Caco-2 (cell line): ENCODE data around the gene PGGT1B. TPM values are rescaled to one million over a fixed set of nuclear protein-coding genes. Genes with fewer than 3 reads are reported as not detected.

ENCODE experiments used
- BruUV-seq: library from RNA; stranded (reverse); fragments of 400-500 nt; replicated peaks from 2 replicates; lab custom pipeline; 2021; lab: Mats Ljungman, UMichigan
- CTCF ChIA-PET: fragments of 300-600 bp; sonication (Branson Sonifier 250); formaldehyde crosslinking; loops from one replicate; lab custom pipeline; 2022; ENCODE audit warnings: antibody characterized with exemption; lab: Charles Lee
- POLR2A ChIA-PET: fragments of 300-600 bp; sonication (Branson Sonifier 250); formaldehyde crosslinking; loops from one replicate; lab custom pipeline; 2022; ENCODE audit warnings: antibody characterized with exemption; lab: Charles Lee
- DNase-seq, 2 experiments: peaks; one replicate each; pipeline versions ENCODE4 v3.0.0 to v3.0.0-alpha.2; 2020 to 2022
- H3K27me3 ChIP-seq: replicated peaks from 2 replicates; pipeline ENCODE4 v1.6.0; 2011; ENCODE audit warnings: low read length; ENCODE audit not compliant: control insufficient read depth, insufficient read depth
- H3K36me3 ChIP-seq: 2 replicates; pipeline ENCODE4 v1.5.1; 2011; ENCODE audit warnings: low read length; ENCODE audit not compliant: control insufficient read depth, insufficient read depth
- H3K4me1 ChIP-seq: fragments of 250-450 bp; sonication (Bioruptor Pico); 2 replicates; pipeline ENCODE4 v1.5.1; 2020; ENCODE audit warnings: mild to moderate bottlenecking
- H3K4me3 ChIP-seq: 2 replicates; pipeline ENCODE4 v1.5.1; 2011; ENCODE audit warnings: low read depth, mild to moderate bottlenecking, control low read depth, low read length
- H3K9me3 ChIP-seq: fragments of 250-450 bp; sonication (Bioruptor Pico); 2 replicates; pipeline ENCODE4 v1.5.1; 2020; ENCODE audit warnings: mild to moderate bottlenecking, moderate library complexity
- H3K27ac Mint-ChIP-seq: one replicate; pipeline ENCODE4 v1.8.0; 2022; ENCODE audit warnings: mixed read lengths; ENCODE audit not compliant: unreplicated experiment
- H3K27me3 Mint-ChIP-seq: one replicate; pipeline ENCODE4 v1.8.0; 2022; ENCODE audit warnings: mixed read lengths; ENCODE audit not compliant: insufficient read depth, unreplicated experiment
- H3K36me3 Mint-ChIP-seq: one replicate; pipeline ENCODE4 v1.8.0; 2022; ENCODE audit warnings: mild to moderate bottlenecking, mixed read lengths; ENCODE audit not compliant: insufficient read depth, unreplicated experiment
- H3K4me1 Mint-ChIP-seq: one replicate; pipeline ENCODE4 v1.8.0; 2022; ENCODE audit warnings: low read depth, mixed read lengths; ENCODE audit not compliant: unreplicated experiment
- H3K4me3 Mint-ChIP-seq: one replicate; pipeline ENCODE4 v1.8.0; 2022; ENCODE audit warnings: mild to moderate bottlenecking, moderate library complexity, mixed read lengths; ENCODE audit not compliant: unreplicated experiment
- H3K9me3 Mint-ChIP-seq: one replicate; pipeline ENCODE4 v1.8.0; 2022; ENCODE audit warnings: mixed read lengths; ENCODE audit not compliant: unreplicated experiment
- intact Hi-C: fragments of 100-400 bp; cut with micrococcal nuclease; formaldehyde crosslinking; loops from one replicate; pipeline ENCODE4 v1.10.0; 2022; ENCODE audit not compliant: unreplicated experiment
- total RNA-seq: library from RNA; stranded (reverse); gene quantifications from 2 replicates; pipeline ENCODE4 v1.2.3, GENCODE V29; 2022
- TF ChIP-seq, protein P1 (sequence below), 2 experiments: fragments of 200-600 bp in 1 of 2; IDR thresholded peaks; 1 replicate in 1 of 2; 2 replicates in 1 of 2; pipeline versions ENCODE4 v1.5.1 to v1.8.0; 2011 to 2022; ENCODE audit warnings: antibody characterized with exemption in 1 of 2, control low read depth in 1 of 2, inconsistent platforms in 1 of 2, low read depth in 1 of 2, low read length in 1 of 2, mild to moderate bottlenecking in 1 of 2, moderate library complexity in 1 of 2; ENCODE audit not compliant: insufficient read depth in 1 of 2, severe bottlenecking in 1 of 2, unreplicated experiment in 1 of 2

Gene PGGT1B
- total RNA-seq, 1 experiment from 2014 or later, result 39.4 TPM

DNA sequence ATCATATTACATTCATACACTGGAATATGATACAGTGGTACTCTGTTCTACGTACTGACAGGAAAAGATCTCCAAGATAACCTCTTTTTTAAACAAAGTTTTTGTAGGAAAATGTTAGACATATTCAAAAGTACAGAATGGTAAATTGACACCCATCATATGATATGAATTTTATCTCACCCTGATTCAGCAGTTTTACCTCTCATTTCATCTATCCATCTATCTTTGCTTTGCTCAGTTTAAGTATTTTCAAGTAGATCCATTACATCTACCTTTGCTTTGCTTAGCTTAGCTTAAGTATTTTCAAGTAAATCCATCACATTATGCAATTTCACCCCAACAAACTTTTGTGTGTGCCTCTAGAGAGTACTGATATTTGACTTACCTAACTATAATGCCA, 19.5 kb upstream of the PGGT1B start:
- Mint-ChIP-seq H3K4me1 (peaks cover 7% of the 10 kb centered on the region), H3K4me3 (no peak overlapping the region), H3K36me3 (no peaks in the 10 kb centered on the region), H3K9me3 (no peaks in the 10 kb centered on the region), H3K27ac (no peak overlapping the region), H3K27me3 (peaks cover 7% of the 10 kb centered on the region)
- no peaks in the 10 kb centered on the region for H3K36me3 ChIP-seq
- no peaks in the 10 kb centered on the region for H3K27me3 ChIP-seq
- no peak for DNase-seq
- CTCF ChIA-PET, result no interaction called here
- H3K4me1 ChIP-seq, result no peaks in the 10 kb centered on the region
- intact Hi-C loops, result no loop called here
- no peak overlapping the region for H3K4me3 ChIP-seq
- H3K9me3 ChIP-seq, result no peaks in the 10 kb centered on the region
- TF ChIP-seq, protein P1, sequence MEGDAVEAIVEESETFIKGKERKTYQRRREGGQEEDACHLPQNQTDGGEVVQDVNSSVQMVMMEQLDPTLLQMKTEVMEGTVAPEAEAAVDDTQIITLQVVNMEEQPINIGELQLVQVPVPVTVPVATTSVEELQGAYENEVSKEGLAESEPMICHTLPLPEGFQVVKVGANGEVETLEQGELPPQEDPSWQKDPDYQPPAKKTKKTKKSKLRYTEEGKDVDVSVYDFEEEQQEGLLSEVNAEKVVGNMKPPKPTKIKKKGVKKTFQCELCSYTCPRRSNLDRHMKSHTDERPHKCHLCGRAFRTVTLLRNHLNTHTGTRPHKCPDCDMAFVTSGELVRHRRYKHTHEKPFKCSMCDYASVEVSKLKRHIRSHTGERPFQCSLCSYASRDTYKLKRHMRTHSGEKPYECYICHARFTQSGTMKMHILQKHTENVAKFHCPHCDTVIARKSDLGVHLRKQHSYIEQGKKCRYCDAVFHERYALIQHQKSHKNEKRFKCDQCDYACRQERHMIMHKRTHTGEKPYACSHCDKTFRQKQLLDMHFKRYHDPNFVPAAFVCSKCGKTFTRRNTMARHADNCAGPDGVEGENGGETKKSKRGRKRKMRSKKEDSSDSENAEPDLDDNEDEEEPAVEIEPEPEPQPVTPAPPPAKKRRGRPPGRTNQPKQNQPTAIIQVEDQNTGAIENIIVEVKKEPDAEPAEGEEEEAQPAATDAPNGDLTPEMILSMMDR (IDR thresholded peaks at IDR 0.05; ENCODE audit: insufficient read depth in 1 of 2, low read depth in 1 of 2, low read length in 1 of 2, severe bottlenecking in 1 of 2, unreplicated experiment in 1 of 2), result no peak
- no TSS peak for BruUV-seq
- POLR2A ChIA-PET, result no interaction called here

DNA sequence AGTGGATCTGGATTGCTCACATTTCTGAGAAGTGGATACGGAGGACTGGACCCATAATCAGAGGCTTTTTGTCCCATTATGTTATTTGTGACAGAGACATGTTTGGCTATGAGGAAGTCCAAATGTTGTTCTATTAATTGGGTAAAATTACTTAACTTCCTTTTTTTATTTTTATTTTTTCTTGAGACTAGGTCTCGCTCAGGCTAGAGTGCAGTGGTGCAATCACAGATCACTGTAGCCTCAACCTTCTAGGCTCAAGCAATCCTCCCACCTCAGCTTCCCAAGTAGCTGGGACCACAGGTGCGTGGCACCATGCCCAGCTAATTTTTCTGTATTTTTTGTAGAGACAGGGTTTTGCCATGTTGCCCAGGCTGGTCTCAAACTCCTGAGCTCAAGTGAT, 11.9 kb upstream of the PGGT1B start:
- Histone ChIP-seq H3K4me3 (no peak overlapping the region), H3K4me1 (no peaks in the 10 kb centered on the region), H3K36me3 (no peaks in the 10 kb centered on the region), H3K9me3 (no peaks in the 10 kb centered on the region), H3K27me3 (no peaks in the 10 kb centered on the region)
- BruUV-seq, result no TSS peak
- Mint-ChIP-seq H3K4me3 (no peak overlapping the region), H3K36me3 (no peaks in the 10 kb centered on the region), H3K27ac (no peak overlapping the region), H3K9me3 (no peaks in the 10 kb centered on the region), H3K27me3 (no peaks in the 10 kb centered on the region), H3K4me1 (no peaks in the 10 kb centered on the region)
- ChIA-PET CTCF (no interaction called here), POLR2A (no interaction called here)
- DNase-seq, result no peak
- TF ChIP-seq, protein P1 (IDR thresholded peaks at IDR 0.05; ENCODE audit: insufficient read depth in 1 of 2, low read depth in 1 of 2, low read length in 1 of 2, severe bottlenecking in 1 of 2, unreplicated experiment in 1 of 2), result no peak
- intact Hi-C loops, result no loop called here

DNA sequence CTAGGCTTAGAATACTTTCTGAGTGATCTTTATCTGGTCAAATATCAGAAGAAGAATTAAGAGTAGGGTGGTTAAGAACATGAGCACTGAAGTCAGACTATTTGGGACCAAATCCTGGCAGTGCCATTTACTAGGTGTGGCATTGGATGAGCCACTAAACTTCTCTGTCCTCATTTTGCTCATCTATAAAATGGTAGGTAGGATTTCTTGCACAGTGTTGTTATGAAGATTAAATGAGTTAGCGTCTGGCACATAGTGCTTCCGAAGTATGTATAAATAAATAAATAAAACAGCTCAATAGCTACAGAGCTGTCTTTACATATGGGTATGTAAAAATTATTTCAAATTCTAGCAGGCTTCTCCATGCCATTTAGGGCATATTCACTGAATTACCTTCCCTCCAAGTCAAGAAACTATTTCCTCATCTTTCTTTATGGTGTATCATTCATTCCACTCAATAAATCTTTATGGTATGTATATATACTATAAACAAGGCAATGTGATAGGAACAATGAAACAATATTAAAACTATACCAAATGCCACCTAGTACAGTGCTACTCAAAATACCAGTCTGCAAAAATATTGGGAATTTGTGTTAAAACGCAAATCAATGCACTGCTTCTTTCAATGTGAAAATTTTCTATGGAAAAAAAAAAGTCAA, 9.8 kb upstream of the PGGT1B start:
- intact Hi-C loops, result no loop called here
- POLR2A ChIA-PET, result no interaction called here

More for the DNA sequence above, 9.8 kb upstream of the PGGT1B start:
- H3K4me1 ChIP-seq, result no peaks in the 10 kb centered on the region
- H3K27me3 Mint-ChIP-seq, result no peaks in the 10 kb centered on the region
- DNase-seq, result no peak
- no peak overlapping the region for H3K4me3 ChIP-seq
- no peak overlapping the region for H3K4me3 Mint-ChIP-seq
- no peaks in the 10 kb centered on the region for H3K27me3 ChIP-seq
- H3K36me3 Mint-ChIP-seq, result no peaks in the 10 kb centered on the region
- H3K9me3 Mint-ChIP-seq, result no peaks in the 10 kb centered on the region
- no peaks in the 10 kb centered on the region for H3K9me3 ChIP-seq
- CTCF ChIA-PET, result no interaction called here
- TF ChIP-seq, protein P1 (IDR thresholded peaks at IDR 0.05; ENCODE audit: insufficient read depth in 1 of 2, low read depth in 1 of 2, low read length in 1 of 2, severe bottlenecking in 1 of 2, unreplicated experiment in 1 of 2), result no peak
- no peaks in the 10 kb centered on the region for H3K4me1 Mint-ChIP-seq
- H3K27ac Mint-ChIP-seq, result no peak overlapping the region
- no TSS peak for BruUV-seq
- no peaks in the 10 kb centered on the region for H3K36me3 ChIP-seq
